ENCODE measurements around the gene HSD17B14. TPM values are rescaled to one million over a fixed set of nuclear protein-coding genes. Genes with fewer than 3 reads are reported as not detected.

Gene HSD17B14
- total and polyA plus RNA-seq, 9 of the 15 experiments (the other 6 are each of a cell fraction or from before 2014, with no cell fraction given): 0.16 TPM; not detected in 8

GRCh38 chr19:48806818-48807589, 29.3 kb downstream of the HSD17B14 start (continued):
- TF ChIP-seq ZNF655 (CRISPR knock-in tag; IDR thresholded peaks at IDR 0.05): no peak
- no peak for TF ChIP-seq ILK (tag; IDR thresholded peaks at IDR 0.05; ENCODE audit: borderline replicate concordance, low read depth)
- TF ChIP-seq E2F3 (CRISPR knock-in tag; IDR thresholded peaks at IDR 0.05): no peak
- TF ChIP-seq SPI1 (IDR thresholded peaks at IDR 0.05; ENCODE audit: borderline replicate concordance, low read depth, low read length): no peak
- peak; percentile 76 for TF ChIP-seq EGR1 (conservative IDR thresholded peaks at IDR 0.05)
- no peak for TF ChIP-seq ZC3H4 (CRISPR knock-in tag; IDR thresholded peaks at IDR 0.05; ENCODE audit: borderline replicate concordance)
- no peak for TF ChIP-seq ZNF584 (CRISPR knock-in tag; IDR thresholded peaks at IDR 0.05; ENCODE audit: low read depth)
- TF ChIP-seq HNRNPUL1 (IDR thresholded peaks at IDR 0.05; ENCODE audit: low read length): no peak
- no peak for TF ChIP-seq MNT (conservative IDR thresholded peaks at IDR 0.05)
- no peak for TF ChIP-seq FOXM1 (IDR thresholded peaks at IDR 0.05; ENCODE audit: low read depth)
- TF ChIP-seq FOXM1 (CRISPR knock-in tag; IDR thresholded peaks at IDR 0.05; ENCODE audit: low read depth): no peak
- no peak for TF ChIP-seq CREBBP (IDR thresholded peaks at IDR 0.05; ENCODE audit: low read depth, low read length)
- TF ChIP-seq TCFL5 (CRISPR knock-in tag; conservative IDR thresholded peaks at IDR 0.05): no peak
- TF ChIP-seq CUX1 (CRISPR knock-in tag; IDR thresholded peaks at IDR 0.05): no peak
- TF ChIP-seq L3MBTL2 (IDR thresholded peaks at IDR 0.05): no peak
- TF ChIP-seq ZNF695 (CRISPR knock-in tag; IDR thresholded peaks at IDR 0.05): no peak
- TF ChIP-seq MBD1 (CRISPR knock-in tag; IDR thresholded peaks at IDR 0.05): no peak
- peak; percentile 19; the same call in 1 of the 2 replicates for TF ChIP-seq JUND (IDR thresholded peaks at IDR 0.05; ENCODE audit: borderline replicate concordance, low read depth, low read length)
- TF ChIP-seq JUND (tag; IDR thresholded peaks at IDR 0.05; ENCODE audit: borderline replicate concordance, low read depth, low read length): no peak

Data from K562 (cell line).